Stromal cell of bone marrow (primary cell): ENCODE measurements around the gene MED13L.
"Not testable (repeated sequence)": the region's sequence is repeated elsewhere in the genome, so short reads cannot be mapped to it uniquely, and the experiment has no call there.

ENCODE experiments used
- DNase-seq: peaks from one replicate; pipeline ENCODE4 v3.0.0-alpha.2; 2012; ENCODE audit warnings: low read depth

Gene MED13L

DNA sequence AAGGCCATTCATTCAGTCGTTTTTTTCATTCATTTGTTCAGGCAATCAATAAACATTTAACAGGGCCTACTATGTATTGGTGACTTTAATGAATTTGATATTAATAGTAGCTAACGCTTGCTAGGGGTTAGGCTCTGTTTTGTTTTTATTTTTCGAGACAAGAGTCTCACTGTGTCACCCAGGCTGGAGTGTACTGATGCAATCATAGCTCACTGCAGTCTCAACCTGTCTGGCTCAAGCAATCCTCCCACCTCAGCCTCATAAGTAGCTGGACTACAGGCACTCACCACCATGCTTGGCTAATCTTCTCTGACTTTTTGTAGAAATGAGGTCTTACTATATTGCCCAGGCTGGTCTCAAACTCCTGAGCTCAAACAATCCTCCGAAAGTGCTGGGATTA is 25.6 kb upstream of the MED13L start:
- DNase-seq, result no peak

DNA sequence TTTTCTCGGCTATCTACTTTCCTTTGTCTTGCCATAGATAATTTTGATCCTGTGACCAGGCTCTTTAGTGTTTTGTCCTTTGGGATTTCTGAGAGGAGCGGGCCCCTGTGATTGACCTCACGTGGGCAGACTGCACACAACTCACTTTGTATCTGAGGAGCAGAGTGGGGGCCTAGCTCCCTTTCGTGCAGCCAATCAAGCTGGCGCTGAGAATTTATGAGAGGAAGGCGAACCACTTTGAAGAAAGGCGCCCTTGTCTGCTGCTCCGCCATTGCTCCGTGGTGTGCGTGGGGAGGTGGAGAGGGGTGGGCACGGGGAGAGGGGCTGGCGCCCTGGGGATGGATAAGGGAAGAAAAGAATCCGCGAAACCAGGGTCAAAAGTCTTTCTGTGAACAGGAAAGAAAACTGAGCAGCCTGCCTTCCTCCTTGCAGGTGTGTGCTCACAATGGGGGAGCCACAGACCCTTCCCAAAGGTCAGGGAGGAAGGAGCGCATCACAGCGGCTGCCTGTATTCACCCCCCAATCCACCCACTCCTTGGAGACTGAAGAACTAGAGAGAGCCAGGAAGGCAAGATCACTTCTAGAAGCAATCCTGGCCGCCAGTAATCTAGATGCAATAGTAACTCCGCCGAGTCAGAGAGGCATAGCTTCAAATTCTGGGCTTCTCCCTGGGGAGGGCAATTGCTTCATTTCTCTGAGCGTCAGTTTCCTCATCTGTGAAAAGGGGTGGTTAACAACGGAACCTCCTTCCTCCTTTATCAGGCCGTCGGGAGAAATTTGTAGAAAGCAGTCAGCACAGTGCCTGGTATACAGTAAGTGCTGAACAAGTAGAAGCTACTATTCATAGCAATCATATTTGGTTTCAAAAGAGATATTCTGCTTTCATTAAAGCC is 24.9 kb upstream of the MED13L start:
- no peak for DNase-seq

DNA sequence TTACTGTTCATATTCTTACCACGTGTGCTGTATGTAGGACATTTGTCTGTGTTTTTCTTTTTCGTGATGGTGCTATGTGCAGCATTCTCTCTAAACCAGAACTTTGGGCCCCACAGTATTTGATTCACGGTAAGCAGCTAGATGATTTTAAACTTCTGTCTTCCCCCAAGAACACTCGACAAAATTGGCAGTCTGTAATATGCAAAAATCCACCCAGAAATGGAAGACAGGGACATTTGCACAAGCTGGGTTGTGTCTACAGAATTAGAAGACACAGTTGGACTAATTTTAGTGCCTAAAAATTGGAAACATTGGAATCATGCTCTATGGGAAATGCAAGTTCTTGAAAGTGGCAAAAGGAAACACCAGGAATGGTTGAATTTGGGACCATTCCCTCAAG is 24.1 kb upstream of the MED13L start:
- DNase-seq, result no peak

DNA sequence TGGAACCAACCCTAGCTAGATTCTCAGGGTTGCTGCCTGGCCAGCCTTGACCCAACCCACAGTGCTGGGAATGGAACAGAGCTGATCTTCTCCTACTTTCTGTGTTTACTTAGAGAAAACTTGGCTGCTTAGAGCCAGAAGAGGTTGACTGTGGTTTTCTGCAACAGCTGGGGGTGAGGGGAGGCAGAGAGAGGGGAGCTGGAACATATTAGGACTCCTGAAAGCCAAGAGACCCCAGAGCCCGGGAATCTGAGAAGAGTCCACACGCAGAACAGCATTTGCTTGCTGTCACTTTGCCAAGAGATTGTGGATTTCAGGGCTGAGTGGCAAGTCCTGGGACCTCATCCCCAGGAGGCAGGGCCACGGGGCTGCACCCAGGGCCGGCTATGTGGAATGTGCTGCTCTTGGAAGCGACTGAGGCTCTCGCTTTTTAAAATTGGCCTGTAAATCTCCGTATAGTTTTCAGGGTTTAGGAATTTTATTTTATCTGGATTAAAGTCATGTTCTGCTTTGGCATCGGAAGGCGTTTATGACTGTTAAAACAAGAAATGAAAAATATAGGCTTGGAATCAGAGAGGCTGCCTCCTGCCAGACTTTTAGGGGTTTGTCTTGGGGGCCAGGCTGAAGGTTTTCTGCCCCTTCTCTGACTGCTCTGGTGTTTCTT is 22.3 kb upstream of the MED13L start:
- peak; percentile 54 for DNase-seq

DNA sequence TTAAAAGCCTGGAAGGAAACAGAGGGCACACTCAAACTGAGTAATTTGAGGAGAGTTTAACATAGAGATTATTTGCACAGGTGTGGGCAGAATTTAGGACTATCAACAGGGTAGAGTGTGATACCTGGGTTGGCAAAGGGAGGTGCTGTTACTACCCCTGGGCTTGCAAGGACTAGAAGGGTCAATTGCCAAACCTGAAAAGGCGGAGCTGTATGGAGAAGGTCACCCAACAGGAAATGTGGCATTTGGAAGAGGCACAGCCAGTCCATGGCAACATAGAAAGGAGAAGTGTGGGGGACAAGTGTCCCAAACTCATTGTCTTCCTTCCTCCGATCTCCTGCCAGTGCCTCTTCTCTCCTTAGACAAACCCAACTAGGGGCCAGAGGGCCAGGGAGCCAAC is 21.6 kb upstream of the MED13L start:
- DNase-seq, result no peak

DNA sequence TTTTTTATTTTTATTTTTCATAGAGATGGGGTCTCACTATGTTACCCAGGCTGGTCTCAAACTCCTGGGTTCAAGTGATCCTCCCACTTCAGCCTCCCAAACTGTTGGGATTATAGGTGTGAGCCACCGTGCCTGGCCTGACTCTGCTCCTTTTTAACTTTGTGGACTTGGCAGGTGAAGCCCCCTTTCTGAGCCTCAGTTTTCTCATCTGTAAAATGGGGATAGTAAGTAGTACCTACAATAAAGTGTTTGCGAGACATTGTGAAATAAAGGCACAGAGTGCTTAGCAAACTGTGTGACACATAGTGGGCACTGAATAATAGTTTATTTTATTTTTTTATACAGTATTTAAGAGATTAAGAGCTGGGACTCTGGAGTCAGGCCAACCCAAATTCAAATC is 21.1 kb upstream of the MED13L start:
- DNase-seq, result no peak

DNA sequence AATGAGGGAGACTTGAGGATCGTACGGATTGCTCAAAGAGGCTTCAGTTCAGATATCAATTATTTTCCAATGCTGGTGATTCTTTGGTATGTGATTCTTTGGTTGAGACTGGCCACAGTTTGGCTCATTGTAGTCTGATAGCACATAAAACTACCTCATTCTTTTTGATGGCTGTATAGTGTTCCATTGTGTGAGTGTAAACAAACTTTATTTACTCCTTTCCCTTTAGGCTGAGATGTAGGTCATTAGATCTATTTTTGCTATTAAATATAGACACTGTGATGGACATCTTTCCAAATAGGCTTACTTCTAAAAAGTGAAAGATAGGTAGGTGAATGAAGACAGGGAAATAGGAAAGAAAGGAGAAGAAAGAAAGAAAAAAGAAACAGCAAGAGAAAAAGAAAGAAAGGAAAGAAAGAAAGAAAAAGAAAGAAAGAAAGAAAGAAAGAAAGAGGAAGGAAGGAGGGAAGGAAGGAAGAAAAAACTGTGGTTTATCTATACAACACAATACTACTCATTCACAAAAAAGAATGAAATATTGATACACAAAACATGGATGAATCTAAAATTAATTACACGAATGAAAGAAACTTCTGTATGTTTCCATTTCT is 19.8 kb upstream of the MED13L start:
- no peak for DNase-seq

DNA sequence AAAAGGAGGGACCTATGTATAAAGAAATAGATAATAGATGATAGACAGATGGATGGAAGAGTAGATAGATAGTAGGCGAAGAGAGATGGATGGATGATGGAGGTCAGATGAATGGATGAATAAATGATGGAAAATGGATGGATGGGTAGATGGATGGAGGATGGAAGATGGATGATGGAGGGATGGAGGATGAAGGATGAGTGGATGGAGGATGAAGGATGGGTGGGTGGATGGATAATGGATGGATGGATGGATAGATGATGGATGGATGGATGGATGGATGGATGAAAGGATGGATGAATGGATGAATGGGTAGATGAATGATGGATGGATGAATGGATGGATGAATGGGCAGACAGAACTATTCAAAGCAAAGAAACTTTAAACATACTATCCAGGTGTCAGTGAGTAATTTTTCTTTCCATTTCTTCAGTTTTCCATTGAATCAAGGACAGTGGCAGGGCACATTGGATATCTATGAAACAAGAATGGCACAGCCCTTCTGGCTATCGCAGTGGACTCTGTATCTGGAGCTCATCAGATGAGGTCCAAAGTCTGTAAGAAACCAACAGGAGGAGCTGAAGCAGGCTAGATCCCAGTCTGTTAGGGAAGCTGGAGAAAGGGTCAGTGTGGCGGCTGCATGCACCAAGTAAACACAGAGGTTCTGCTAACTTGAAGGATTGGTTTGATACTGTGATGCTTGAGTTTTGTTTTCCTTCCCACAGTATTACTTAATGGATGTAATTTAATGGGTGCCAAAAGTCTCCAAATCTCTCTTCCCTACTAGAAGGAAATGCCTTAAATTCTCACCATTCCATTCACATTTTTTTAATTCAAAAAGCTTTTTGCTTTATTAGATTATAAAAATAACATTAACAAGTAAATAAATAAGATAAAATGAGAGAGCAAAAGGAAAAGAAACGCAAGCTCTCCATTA is 18.1 kb upstream of the MED13L start:
- no peak for DNase-seq

DNA sequence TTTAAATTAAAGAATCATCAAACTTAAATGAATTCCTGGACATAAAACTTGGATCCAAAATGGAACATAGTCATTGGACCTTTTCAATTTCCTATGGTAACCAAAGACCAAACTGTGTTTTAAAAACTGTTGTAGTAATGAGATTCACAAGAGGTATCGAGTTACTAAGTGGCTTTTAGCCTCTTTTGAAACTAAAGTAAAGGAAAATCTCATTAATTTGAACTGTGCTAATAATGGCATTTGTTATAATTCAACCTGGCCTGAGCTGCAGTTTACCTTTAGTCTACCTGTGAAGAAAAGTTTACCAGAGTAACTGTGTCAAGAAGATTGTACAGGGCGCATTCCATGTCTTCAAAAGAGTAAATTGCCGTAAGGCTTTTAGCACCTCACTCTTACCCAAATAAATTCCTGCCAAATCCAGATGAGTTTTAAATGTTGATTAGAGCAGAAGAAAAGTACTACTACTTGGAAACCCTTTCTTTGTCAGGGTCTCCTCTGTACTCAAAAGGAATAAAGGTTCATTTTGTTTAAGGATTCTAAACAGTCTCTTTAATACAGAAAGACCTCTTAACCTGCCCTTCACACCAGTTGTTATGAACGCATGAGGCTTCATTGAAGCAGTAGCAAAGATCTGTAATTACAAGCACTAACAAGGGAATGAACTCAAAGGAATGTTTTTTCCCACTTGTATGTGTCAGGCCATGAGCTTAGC is 17.1 kb upstream of the MED13L start:
- no peak for DNase-seq

DNA sequence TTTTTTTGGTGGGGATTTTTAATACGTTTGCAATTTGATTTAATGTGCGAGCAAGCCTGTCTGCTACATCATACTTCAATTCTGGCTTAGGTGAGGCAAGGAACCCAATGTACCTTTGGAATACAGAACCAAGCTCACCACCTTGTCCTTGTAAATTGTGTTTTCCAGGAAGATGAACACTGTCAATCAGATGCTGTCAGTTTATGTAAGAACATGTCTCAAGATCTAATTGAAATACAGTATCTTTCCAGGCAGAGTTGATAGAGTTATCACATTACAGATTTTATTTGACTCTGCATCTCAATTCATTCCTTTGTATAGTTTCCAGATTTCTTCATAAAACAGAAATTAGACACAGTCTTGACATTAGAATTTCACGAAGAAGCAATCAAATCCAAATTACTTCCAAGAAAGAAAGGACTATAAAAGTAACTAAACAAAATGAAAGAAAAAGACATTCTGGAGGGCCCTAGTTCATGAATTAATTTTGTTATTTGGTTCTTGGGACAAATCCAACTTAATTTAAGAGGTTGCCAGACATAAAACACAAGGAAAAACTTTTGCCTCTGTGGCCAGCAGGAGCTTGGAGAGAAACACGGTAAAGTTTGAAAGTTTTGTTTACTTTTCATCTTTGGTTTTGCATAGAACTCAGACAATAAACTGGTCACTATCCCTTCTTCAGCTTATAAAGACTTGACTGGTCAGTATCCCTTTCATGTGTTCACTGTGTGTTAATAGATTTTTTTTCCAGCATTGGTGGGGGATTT is 16.4 kb upstream of the MED13L start:
- DNase-seq, result no peak

DNA sequence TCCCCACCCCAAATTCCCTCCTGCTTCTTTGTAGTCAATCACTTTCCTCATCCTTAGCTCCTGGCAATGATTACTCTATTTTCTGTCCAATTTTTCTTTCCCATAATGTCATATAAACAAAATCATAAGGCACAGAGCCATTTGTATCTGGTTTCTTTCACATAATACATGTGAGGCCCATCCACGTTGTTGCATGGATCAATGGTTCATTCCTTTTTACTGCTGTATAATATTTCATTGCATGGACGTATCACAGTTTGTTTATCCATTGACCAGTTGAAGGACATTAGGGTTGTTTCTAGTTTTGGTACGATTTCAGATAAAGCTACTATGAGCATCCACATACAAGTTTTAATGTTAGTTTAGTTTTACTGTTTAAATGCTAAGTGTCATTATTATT is 13.7 kb upstream of the MED13L start:
- DNase-seq, result no peak

DNA sequence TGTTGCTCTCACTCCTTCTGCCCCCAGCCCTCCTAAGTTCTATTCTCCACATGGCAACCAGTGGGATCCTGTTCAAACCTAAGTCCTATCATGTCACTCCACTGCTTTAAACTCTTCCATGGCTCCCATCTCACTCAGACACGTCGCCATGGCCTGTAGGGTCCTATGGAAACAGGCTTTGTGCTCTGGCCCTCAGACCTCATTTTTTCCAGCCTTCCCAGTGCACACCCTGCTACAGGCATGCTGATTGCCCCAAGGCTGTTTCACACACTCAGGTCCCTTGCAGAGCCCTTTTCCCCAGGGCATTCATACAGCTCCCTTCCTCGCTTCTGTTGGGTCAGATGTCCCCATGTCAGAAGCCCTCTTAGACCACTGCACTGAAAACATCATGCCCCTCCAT is 11.2 kb upstream of the MED13L start:
- no peak for DNase-seq

DNA sequence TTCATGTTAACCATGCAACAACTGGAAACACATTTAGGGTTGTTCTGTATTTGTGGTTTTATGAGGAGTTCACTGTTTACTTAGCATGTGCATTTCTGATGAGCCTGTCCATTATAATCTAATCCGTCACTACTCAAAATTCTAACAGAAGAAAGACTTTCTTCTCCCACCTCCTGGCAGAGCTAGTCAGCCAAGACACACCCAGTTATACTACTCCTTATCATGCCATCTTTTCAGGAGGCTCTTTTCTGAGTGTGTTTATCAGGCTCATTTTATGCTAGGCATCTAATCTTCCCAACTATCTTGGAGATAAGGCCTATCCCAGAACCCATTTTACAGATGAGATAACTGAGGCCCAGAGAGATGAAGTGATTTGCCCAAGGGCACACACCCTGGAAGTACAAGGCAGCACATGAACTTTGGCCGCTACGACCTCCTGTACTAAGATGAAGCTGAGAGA is 10.4 kb upstream of the MED13L start:
- no peak for DNase-seq

DNA sequence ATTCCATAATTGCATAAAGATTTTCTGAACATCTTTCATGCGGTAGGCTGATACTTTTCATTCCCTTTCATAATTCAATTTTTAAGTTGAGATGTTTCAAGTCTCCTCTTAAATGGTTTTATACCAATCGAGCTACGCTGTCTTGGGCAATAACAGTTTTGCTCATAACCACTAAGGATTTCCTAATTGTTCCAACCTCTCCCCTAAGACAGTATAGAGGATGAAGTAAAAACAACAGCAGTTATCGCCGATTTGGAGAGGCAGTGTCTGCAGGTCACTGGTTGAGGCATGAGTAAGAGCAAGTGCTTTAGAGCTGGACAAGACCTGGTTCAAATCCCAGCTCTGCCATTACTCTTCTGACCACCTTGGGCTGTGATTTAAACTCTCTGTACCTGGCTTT is 6.9 kb upstream of the MED13L start:
- peak; percentile 54 for DNase-seq

DNA sequence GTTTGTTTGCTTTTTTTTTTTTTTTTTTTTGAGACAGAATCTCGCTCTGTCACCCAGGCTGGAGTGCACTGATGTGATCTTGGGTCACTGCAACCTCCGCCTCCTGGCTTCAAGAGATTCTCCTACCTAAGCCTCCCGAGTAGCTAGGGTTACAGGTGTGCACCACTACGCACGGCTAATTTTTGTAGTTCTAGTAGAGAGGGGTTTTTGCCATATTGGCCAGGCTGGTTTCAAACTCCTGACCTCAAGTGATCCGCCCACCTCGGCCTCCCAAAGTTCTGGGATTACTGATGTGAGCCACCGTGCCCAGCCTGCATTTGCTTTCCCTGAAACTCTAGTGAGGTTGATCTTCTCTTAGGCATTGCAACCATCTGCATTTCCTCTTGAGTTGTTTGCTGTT is 6.4 kb upstream of the MED13L start:
- DNase-seq, result not testable (repeated sequence)

DNA sequence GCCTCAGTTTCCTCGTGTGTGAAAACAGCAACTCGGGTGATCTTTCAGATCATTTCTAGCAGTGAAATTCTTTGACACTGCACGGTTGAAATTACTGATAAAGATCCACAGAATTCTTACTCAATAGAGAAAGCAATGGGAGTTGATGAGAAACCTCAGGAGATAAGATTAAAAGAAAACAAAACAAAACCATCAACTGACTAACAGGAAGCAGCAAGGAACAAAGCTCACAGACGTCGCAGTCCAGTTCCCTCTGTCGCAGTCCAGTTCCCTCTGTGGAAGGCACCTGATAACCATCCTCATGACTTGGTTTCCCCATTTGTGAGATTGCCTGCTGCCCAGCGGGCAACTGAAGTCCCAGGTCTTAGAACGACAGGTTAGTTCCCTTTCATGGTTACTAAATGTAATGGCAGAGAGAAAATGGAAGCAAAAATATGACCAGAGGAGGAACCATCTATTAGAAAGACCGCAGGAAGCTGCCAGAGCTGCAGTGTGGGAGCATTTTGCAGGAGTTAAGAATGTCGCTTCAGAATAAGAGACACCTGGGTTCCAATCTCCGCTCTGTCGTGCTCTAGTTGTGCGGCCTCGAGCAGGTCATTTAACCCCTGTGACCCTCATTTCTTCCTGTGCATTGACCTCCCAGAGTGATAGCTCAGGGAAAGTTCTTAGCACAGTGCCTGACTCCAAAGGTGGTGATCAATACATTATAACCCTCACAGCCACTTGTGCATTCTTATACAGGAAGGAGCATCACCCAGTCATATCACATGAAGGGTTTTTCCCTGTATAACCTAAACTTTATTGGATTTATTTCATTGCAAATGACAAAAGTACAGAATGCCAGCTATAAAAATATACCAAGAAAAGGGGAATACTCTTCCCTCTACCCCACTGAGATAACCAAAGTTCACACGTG is 5.1 kb upstream of the MED13L start:
- no peak for DNase-seq

DNA sequence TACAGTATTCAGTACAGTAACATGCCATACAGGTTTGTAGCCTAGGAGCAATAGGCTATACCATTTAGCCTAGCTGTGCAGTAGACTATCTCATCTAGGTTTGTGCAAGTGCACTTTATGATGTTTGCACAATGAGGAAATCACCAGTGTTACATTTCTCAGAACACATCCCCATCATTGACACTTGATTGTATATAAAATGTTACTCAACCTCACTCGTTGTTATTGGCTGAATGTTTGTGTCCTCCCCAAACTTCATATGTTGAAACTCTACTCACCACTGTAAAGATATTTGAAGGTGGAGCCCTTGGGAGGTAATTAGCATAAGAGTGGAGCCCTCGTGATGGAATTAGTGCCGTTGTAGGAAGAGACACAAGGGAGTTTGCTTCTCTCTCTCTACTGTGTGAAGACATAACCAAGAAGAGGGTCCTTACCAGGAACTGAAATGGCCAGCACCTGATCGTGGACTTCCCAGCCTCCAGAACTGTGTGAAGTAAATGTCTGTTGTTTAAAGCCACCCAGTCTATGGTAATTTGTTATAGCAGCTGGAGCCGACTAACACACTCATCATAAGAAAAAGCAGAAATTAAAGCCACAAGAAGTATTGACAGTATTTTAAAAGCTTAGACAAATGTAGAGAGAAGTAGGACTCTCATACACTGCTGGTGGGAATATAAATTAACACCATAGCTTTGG is 3.2 kb upstream of the MED13L start:
- no peak for DNase-seq

DNA sequence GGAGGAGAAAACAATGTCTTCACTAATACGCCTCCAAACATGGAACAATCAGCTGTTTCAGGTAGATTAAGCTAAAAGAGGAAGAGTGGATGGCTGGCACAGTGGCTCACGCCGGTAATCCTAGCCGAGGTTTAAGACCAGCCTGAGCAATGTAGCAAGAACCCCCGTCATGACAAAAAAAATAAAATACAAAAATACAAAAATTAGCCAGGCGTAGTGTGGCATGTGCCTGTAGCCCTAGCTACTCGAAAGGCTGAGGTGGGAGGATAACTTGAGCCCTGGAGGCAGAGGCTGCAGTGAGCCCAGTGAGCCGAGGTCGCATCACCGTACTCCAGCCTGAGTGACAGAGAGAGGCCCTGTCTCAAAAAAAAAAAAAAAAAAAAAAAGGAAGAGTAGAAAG is 1.2 kb upstream of the MED13L start:
- no peak for DNase-seq

DNA sequence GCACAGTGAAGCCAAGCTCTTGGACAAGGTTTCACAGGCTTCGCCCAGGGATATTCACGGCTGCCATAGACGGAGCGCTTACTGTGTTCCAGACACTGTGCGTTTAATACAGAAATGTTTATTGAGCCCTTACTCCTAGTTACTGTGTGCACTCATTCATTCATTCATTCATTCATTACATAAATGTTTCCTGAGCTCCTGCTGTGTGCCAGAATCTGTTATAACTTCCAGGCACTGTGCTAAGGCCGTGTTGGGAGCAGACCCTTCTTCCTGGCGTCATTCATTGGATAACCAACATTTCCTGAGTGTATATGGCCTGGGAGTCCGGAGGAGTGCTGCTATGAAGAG is 760 bp upstream of the MED13L start:
- no peak for DNase-seq
